Mesothelial cell of epicardium (in vitro differentiated cells): ENCODE results near the gene PCCA. TPM values are rescaled to one million over a fixed set of nuclear protein-coding genes. Genes with fewer than 3 reads are reported as not detected.

ENCODE experiments used
- DNase-seq, 2 experiments: peaks; one replicate each; pipeline ENCODE4 v3.0.0; 2021; ENCODE audit warnings: low spot score in 2 of 2; ENCODE audit not compliant: unreplicated experiment in 2 of 2
- H3K27ac Mint-ChIP-seq: 2 replicates; pipeline ENCODE4 v1.8.0; 2021; ENCODE audit warnings: mixed read lengths
- H3K27me3 Mint-ChIP-seq: 2 replicates; pipeline ENCODE4 v1.8.0; 2021; ENCODE audit warnings: low read depth, mixed read lengths
- H3K36me3 Mint-ChIP-seq: 2 replicates; pipeline ENCODE4 v1.8.0; 2021; ENCODE audit warnings: mixed read lengths
- H3K4me1 Mint-ChIP-seq: 2 replicates; pipeline ENCODE4 v1.8.0; 2021; ENCODE audit warnings: mixed read lengths
- H3K4me3 Mint-ChIP-seq: 2 replicates; pipeline ENCODE4 v1.8.0; 2021; ENCODE audit warnings: mild to moderate bottlenecking, moderate library complexity, mixed read lengths
- H3K9me3 Mint-ChIP-seq: 2 replicates; pipeline ENCODE4 v1.8.0; 2021; ENCODE audit warnings: mixed read lengths
- CTCF ChIP-seq: fragments of 200-600 bp; sonication (generic); IDR thresholded peaks from one replicate; pipeline ENCODE4 v1.5.0; 2021; ENCODE audit warnings: antibody characterized with exemption; ENCODE audit not compliant: unreplicated experiment
- total RNA-seq: library from RNA; stranded (reverse); gene quantifications from 3 replicates; pipeline ENCODE4 v1.2.1, GENCODE V29; 2021

Gene PCCA
- total RNA-seq, 1 donor from 2014 or later: 41.6 TPM

GRCh38 chr13:100395698-100396373 lies 306.9 kb downstream of the PCCA start:
- TF ChIP-seq CTCF: no peak
- DNase-seq: no peak
- no peaks in the 10 kb centered on the region for H3K9me3 Mint-ChIP-seq
- no peak overlapping the region for H3K4me3 Mint-ChIP-seq
- no peaks in the 10 kb centered on the region for H3K27me3 Mint-ChIP-seq
- H3K36me3 Mint-ChIP-seq: peaks cover 5% of the 10 kb centered on the region
- H3K4me1 Mint-ChIP-seq: peaks cover 19% of the 10 kb centered on the region
- H3K27ac Mint-ChIP-seq: no peak overlapping the region

- H3K4me3 Mint-ChIP-seq: no peak overlapping the region
- H3K36me3 Mint-ChIP-seq: peaks cover 9% of the 10 kb centered on the region
- no peak for DNase-seq
- TF ChIP-seq CTCF: no peak
- no peaks in the 10 kb centered on the region for H3K27me3 Mint-ChIP-seq
- no peak overlapping the region for H3K27ac Mint-ChIP-seq
- H3K4me1 Mint-ChIP-seq: peaks cover 19% of the 10 kb centered on the region
- H3K9me3 Mint-ChIP-seq: peaks cover 3% of the 10 kb centered on the region
These were observed 307.9 kb downstream of the PCCA start for GRCh38 chr13:100396776-100397175.

GRCh38 chr13:100397627-100398026 lies 308.7 kb downstream of the PCCA start:
- TF ChIP-seq CTCF: no peak
- H3K27ac Mint-ChIP-seq: no peak overlapping the region

GRCh38 chr13:100398360-100398759 lies 309.5 kb downstream of the PCCA start:
- Mint-ChIP-seq H3K4me1 (peaks cover 13% of the 10 kb centered on the region), H3K4me3 (no peak overlapping the region), H3K36me3 (peaks cover 18% of the 10 kb centered on the region), H3K9me3 (peaks cover 16% of the 10 kb centered on the region), H3K27me3 (no peaks in the 10 kb centered on the region), H3K27ac (no peak overlapping the region)
- DNase-seq: no peak
- TF ChIP-seq CTCF: no peak

More at GRCh38 chr13:100397627-100398026, 308.7 kb downstream of the PCCA start:
- Mint-ChIP-seq H3K4me3 (no peak overlapping the region), H3K9me3 (peaks cover 9% of the 10 kb centered on the region), H3K36me3 (peaks cover 12% of the 10 kb centered on the region), H3K27me3 (no peaks in the 10 kb centered on the region), H3K4me1 (peaks cover 15% of the 10 kb centered on the region)
- DNase-seq: no peak

DNA sequence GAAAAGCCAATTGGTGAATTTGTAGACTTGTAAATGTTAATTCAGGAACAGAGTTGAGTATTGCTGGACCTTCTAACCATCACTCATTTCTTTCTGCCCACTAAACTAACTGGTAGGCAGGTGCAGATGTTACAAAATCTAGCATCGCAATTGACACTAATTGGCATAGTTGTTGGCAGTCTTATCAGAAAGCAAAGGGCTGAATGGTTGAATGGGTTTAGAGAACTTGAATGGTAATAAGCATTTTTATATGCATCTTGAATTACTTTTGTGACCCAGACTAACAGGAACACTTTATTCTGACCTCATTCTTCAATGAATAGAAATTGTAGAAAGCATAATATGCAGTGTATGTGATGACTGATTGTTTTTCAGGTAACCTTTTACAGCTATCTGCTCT lies 310.6 kb downstream of the PCCA start:
- Mint-ChIP-seq H3K27me3 (no peaks in the 10 kb centered on the region), H3K4me3 (no peak overlapping the region), H3K4me1 (peaks cover 5% of the 10 kb centered on the region), H3K36me3 (peaks cover 27% of the 10 kb centered on the region), H3K9me3 (peaks cover 26% of the 10 kb centered on the region), H3K27ac (no peak overlapping the region)
- DNase-seq: no peak
- no peak for TF ChIP-seq CTCF

- no peak for DNase-seq
- TF ChIP-seq CTCF: no peak
- H3K9me3 Mint-ChIP-seq: peaks cover 46% of the 10 kb centered on the region
- H3K27me3 Mint-ChIP-seq: no peaks in the 10 kb centered on the region
- H3K36me3 Mint-ChIP-seq: peaks cover 55% of the 10 kb centered on the region
- H3K4me3 Mint-ChIP-seq: no peak overlapping the region
- H3K4me1 Mint-ChIP-seq: no peaks in the 10 kb centered on the region
- no peak overlapping the region for H3K27ac Mint-ChIP-seq
These were observed 314.8 kb downstream of the PCCA start for GRCh38 chr13:100403675-100404074.
